GM18909 (cell line): ENCODE results near the gene DCAF8.

Source experiments
- ATAC-seq: cut with Tn5 transposase; IDR thresholded peaks from one replicate; pipeline ENCODE4 v1.9.1; 2021; ENCODE audit warnings: mild to moderate bottlenecking; ENCODE audit not compliant: unreplicated experiment, poor library complexity

DCAF8 gene

DNA sequence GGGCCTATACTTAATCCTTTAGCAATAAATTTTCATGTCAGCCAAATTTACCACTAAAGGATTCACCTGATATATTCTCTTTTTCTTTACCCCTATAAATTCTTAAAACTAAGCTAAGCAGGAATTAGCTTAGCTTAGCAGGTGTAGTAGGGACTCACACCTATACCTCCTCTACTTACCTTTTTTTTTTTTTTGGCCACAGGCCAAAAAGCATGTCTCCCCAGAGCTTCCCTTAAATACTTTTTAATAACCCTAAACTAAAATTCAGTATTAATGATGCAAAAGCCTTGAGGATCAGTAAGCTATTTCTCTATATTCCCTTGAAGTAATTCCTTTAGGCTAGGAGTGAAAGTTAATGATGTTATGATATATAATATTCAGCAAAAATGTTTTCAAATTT lies 33.9 kb downstream of the DCAF8 start:
- no peak for ATAC-seq

DNA sequence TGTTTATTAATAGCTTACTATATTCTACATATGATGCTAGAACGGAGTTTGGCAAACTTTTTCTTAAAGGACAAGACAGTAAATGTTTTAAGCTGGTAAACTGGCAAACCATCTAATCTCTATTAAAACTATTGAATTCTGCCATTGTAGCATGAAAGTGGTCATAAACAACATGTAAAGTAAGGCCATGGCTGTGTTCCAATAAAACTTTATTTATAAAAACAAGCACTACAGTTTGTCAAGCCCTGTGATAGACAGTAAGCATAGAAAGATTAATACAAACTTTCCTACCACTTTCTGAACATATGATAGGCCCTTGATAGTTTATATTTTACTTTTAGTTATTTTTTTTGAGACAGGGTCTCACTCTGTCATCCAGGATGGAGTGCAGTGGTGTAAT lies 34.8 kb downstream of the DCAF8 start:
- ATAC-seq, result no peak

DNA sequence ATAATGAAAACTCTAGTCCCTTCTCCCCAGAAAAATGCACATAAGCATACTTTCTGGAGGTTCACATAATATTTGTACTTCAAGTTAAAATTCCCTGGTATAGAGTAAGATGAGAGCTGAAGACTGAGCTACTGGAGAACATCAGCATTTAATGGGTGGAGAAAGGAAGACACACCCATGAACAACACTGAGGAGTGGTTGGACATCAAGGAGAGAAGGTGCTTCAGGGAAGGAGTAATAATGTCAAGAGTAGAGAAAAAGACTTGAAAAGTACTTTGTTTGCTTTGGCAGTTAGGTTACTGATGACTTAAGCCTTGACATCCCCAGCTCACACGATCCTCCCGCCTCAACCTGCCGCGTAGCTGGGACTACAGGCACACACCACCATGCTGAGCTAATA lies 35.3 kb downstream of the DCAF8 start:
- ATAC-seq, result no peak

DNA sequence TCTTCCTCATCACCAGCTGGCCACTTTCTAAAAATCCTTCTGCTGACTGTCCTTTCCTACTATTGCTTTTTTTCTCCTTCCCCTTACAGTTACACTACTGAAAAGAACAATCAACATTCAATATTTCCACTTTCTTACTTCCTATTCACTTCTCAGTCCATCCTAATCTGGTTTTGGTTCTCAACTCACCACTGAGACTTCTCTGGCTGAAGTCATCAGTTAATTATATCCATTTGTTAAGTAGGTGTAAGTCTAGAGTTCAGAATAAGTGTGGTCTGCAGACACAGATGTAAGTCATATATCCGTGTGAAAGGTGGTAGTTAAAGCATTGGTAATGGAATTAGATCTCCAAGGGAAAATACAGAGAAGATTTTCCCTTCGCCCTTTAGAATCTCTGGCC lies 35.7 kb downstream of the DCAF8 start:
- no peak for ATAC-seq

DNA sequence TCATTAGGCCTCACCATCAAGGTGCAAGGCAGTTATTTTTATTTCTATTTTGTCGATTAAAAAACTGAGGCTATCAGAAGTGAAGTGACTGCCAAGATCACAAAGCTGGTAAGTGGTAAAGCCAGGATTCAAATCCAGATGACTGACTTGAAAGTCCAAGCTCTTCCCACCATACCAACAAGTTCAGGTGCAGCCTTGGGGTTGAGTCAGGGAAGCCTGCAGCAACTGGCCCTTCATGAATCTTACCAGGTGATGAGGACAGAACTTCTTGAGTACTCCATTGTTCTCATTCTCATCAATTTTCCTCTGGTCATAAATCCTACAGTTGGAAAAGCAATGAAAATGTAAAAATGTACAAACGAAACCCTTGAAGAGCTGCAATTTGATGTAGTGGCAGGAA lies 37.0 kb downstream of the DCAF8 start:
- ATAC-seq, result no peak

DNA sequence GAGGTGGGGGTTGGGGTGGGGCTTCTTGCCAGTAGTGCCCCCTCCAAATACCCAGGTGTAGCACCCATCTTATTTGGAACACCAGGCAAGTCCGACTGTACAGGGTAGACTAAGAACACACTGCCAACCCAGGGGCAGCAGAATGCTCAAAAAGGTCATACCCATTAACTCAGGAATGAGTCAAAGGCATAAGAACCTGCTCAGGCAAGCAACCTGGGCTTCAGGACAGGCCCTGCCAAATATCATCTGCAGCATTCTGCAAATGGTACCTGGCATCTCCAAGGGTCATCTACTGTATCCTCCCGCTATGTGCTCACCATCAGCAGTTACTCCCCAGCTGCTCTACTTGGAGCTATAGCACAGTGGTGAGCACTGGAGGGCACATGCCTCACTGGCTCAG lies 37.7 kb downstream of the DCAF8 start:
- ATAC-seq, result no peak

DNA sequence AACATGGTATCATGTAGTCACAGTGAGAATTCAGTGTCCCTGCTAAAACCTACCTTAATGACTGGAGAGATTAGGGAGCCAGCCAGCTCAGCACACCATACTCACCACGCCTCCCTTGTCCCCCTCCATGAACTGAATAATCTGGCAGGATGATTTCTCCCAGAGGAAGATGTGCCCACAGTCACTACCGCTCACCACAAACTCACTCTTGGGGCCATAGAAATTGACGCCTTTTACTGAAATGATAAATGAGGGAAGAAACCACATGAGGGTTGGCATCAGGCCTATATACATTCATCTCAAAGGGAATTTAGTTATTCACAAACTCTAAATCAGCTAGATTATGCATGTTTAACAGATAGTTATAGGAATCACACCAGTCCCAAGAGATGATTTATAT lies 39.8 kb downstream of the DCAF8 start:
- no peak for ATAC-seq

DNA sequence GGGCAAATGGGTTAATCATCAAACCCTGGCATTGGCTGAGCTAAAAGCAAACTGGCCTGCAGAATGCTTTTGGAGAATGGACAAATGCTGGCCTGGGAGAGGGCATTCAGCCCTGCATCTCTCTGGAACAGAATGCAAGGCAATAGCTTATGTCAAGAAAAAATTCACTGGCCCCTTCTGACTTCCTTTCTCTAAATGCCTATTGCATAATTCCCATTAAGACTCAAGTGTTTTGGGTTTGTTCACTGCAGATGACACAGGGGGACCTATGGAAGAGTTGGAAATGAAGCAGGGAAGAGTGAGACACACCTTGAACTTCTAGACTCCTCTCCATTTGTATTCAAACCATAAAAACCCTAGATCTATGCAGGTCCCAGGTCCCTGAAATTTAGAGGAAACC lies 41.3 kb downstream of the DCAF8 start:
- no peak for ATAC-seq

DNA sequence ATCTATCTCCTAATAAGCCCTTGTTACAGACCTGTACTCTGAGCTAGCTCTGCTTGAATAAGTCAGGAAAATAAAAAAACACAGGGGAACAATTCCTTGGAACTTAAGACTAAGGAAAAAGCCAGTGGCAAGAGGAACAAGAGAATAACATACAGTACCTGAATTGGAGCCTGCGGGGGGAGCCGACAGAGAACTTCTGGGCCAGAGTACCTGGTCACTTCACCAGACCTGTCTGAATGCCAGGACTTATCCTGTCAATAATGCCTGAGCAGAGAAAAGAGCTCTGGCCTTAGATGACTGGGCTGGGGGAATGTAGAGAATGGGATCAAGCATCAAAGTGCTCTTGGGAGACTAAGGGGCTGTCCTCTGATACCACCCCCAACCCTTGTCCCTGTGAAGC lies 42.0 kb downstream of the DCAF8 start:
- no peak for ATAC-seq

DNA sequence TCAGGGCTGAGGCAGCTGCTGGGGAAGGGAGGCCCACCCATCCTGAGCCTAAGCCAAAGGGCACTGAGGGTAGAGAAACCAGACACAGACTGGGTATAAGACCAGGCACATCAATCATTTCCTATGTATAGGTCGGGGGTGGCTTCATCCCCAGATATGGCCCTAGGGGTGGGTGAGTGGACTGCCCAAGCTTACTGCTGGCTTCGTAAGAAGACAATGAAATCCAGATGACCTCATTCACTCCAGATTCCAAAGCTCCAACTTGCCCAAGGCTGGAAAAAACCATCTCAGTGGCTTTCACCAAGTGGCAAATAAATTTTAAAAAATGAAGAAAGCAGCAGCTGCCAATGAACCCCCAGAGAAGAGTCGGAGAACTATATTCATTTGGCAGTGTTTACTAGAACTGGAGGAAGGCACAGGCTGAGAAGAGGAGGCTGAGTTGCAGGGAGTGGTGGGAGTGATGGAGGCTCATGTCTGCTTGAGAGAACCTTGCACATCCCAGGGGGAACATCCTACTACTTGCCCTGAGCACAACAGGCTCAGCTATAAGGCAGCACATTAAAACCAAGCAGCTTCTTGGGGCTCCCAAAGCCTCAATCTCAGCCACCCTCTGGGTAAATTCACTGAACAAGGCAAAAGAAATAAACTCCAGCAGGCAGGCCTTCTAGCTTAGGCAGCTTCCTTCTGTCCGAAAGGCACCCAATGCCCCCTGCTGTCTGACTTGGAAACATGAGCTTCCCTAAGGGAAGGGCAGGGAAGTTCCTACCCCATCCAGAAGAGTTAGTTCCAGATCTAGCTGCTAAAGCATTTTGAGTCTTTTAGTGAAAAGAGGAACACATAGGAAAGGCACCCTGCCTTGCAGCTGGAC lies 43.1 kb downstream of the DCAF8 start:
- ATAC-seq, result no peak

DNA sequence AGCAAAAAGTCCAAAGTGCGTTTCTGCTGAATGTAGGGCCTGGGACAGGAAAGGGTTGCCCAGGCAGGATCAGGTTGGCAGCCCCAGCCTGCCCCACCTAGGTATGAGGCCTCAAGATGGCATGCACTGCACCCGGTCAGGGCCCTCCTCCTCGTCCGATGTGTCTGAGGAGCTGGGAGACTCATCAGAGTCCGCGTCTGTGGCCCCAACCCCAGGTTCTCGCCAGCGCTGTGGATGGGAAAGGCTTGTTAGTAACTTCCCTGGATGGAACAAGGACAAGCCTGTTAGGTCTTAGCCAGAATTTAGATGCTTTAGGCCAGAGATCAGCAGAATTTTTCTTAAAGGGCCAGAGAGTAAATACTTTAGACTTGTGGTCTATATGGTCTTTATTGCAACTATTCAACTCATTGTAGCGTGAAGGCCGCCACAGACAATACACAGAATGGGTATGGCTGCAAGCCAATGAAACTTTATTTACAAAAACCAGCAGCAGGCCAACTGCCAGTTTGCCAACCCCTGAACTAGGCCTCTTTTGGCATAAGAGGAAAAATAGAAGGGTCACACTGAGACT lies 44.8 kb downstream of the DCAF8 start:
- ATAC-seq, result no peak

DNA sequence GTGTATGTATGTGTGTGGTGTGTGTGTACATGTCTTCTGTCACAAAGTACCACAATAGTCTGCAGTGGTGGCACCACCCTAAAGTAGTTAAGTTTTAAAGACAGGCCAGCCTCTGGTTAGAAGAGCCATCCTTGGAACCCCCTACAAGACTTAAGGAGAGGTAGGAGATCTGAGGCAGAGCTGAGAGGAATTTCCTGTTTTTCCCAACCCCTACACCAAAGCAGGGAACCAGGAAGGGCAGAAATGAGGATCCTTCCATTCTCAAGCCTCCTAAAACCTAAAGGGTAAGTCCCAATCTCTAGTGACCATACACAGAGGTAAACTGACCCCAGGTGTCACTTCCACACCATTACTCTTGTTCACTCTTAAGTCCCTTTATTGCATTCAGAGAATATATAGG lies 46.0 kb downstream of the DCAF8 start:
- no peak for ATAC-seq

DNA sequence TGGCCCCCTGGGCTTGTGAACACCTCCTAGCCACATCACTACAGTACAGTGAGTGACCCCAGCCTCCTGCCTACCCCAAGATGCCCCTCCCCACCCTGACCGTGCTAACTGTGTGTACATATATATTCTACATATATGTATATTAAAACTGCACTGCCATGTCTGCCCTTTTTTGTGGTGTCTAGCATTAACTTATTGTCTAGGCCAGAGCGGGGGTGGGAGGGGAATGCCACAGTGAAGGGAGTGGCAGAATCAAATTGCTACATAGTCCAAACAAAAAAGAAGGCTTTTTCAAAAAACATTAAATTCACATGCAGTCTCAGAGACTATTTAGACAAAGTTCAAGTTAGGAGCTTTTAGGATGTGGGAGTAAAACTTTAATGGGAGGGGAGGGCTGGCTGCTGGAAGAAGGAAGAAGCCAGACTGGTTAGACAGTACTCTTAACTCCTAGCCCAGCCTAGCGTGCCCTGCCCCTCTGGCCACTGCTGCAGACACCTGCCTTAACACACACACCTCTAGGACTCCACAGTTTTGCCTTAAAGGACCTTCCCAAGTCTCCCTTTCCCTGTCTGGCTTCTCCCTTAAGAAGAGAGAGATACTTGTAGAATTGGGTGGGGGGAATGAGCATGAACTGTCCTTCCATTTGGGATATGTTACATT lies 47.7 kb downstream of the DCAF8 start:
- no peak for ATAC-seq

DNA sequence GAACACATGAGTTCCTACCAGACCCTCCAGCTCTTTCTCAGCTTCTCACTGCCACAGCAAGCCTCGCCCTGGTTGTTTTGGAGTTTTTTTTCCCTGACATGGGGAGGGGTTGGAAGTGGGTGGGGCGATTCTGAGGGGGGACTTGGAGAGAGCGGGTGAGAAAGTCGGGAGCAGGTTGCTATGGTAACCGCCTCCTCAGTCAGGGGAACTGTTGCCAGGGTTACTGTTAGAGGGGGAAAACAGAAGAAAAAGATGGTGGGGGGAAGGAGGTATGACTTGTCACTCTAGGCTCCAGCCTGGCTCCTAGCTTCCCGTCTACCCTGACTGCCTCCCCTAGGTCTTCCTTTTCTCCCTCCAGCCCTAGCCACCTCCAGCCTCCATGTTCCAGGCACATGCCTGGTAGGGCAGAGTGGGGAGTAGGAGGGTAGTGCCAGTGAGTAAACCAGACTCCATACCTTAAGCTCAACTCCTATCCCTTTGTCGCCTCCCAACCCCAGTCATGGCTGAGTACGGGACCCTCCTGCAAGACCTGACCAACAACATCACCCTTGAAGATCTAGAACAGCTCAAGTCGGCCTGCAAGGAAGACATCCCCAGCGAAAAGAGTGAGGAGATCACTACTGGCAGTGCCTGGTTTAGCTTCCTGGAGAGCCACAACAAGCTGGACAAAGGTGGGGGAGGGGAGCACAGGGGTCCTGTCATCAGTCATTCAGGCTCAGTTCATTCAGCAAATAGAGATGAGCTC lies 51.1 kb downstream of the DCAF8 start:
- ATAC-seq, result no peak

DNA sequence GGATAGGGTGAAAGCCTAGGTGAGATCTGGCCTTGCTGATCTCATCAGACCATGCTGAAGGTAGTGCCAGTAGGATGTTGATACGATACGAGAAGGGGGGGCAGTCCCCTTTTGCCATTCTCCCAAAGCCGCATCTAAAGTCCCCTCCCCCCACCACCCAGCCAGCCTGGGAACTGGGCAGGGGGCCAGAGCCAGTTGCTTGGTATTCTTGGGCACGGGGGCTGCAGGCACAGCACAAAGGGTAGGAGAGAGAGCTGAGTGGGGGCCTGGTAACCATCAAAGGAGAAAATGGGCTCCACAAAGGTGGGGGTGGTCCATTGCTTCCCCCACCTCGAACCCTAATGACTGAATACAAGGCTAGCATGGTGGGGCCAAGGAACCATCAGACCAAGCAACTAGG lies 51.8 kb downstream of the DCAF8 start:
- ATAC-seq, result no peak

DNA sequence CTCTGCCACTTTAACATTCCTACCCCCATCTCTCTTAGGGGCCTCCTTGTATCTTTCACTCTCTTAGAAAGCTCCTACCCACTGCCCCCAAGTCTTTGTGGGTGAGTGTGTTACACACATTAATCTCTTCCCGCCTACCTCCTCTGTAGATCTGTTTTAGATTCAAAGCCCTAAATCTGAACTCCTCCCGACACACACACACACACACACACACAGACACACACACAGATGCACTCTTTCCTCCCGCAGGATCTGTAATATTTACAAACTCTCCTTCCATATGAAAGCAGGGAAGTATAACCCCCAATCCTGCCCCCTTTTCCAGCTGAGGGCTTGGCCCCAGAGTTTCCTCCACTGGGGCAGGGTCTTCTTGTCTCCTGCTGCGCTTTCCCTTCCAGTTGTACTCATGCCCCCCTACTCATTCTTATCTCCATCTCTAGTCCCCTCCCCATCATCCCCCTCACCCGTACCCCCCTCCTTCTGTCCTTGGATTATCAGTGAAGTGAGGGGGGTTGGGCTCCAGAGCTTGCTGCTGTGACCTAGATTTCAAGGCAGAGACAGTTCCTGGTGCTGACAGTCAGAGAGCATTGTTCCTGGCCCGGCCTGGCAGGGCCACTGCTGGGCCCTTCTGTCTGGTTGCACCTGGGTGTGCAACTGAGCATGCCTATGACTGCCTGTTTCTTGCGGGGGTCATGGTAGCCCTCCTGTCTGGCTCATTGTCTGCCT lies 52.9 kb downstream of the DCAF8 start:
- ATAC-seq, result no peak

DNA sequence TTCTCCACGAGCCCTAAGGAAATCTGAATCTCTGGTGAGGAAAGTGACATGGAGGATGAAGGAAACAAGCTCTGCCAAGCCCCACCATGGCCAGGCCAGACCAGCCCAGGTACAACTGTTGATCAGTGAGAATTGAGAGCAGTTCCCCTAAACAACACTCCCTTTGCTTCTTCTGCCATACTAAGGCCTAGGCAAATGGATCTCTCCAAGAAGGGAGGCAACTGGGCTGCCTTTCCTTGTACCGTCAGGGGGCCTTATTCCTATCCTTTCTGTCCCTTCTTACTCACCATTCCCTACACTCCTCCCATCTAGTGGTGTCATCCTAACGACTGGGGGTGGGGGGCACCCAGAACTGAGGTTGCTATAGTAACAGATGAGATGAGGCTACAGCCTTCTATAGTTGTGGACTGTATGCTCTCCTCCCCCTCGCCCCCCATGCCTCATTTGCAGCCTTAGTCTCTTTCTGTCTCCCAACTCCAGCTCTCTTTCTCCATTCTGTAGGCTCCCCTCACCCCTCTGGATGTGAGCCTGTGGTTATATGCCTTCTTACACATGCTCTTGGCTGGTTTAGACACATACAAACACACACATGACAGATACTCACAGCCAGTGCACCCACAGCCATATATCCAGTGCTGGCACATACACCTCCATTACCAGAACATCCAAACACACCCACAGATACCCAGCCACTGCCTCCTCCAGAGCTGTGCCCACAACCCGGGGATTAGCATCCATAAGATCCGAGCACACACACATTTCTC lies 53.6 kb downstream of the DCAF8 start:
- no peak for ATAC-seq

DNA sequence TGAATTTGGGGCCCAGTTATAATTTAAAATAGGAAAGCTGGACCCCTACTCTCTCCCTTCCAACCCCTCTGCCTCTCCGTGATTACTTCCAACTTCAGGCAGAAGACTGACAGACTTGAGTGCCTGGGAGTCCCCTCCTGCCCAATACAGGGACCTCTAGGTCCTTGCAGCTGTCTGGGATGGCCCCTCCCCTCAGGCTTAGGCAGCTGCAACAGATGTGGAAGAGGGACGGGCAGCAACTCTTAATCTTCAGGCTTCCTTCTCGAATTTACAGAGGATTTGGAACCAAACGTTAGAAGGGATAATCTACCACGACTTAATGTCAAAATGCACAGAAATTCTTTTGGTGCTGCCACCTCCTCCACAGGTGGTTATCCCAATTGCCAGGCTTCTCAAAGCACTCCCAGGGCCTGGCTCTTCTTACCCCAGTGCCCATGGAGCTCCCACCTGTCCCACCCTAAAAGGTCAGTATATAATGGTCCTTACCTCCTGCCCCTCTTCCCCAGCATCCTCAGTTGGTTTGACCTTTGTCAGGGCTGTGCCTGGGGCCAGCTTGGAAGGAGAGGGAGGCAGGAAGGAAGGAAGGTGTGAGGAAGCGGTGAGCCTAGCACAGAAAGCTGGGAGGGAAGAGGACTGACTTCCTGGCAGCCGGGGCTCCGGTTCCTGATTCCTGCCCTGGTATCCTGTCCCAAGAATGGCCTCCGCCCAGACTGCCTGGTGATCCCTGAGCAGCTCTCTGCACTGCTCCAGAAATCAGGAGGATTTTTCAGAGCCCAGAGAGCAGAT lies 54.4 kb downstream of the DCAF8 start:
- no peak for ATAC-seq

DNA sequence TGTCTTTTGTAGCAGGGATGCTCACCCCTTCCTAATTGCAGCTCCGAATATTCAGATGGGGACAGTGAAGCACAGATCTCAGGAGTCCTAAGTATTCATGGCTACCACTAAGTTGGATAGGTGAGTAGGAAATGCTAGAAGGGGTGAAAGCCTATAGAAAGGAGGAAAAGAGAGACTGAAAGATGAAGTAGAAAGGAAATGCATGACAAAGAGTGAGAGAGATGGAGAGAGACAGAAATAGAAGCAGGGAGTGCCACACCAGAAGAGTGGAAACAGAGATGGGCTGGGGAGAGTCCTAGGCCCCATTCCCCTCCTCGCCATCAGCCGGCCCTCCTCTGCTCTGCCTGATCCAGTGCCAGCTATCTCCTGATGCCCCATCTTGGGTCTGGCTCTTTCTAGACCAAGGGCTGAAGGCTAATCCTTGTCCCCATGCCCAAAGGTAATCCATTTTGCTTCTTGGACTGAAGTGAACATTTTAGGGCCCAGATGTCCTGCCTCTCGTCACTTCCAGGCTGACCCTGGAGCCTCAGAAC lies 55.2 kb downstream of the DCAF8 start:
- no peak for ATAC-seq
